Breast epithelium (tissue), 3 donors: Measurements from ENCODE around the gene PLEKHG4.

Experiments used
- CTCF ChIP-seq, 3 donors: fragments of 450-650 bp; IDR thresholded peaks; one replicate each; pipeline ENCODE4 v1.5.1; 2016 to 2017; ENCODE audit warnings: antibody characterized with exemption in 3 of 3, mild to moderate bottlenecking in 3 of 3, moderate library complexity in 3 of 3
- POLR2A ChIP-seq: fragments of 450-650 bp; IDR thresholded peaks from one replicate; pipeline ENCODE4 v1.6.1; 2016; ENCODE audit warnings: antibody characterized with exemption, mild to moderate bottlenecking, moderate library complexity

- no peak for TF ChIP-seq CTCF (IDR thresholded peaks at IDR 0.05)
- no peak for TF ChIP-seq POLR2A
These were observed 32.5 kb downstream of the PLEKHG4 start for GRCh38 chr16:67311607-67312488.
